CD14-positive monocyte (primary cell): ENCODE data around the gene PRKAG3. TPM values are rescaled to one million over a fixed set of nuclear protein-coding genes. Genes with fewer than 3 reads are reported as not detected.

Experiments
- DNase-seq, 3 donors: peaks; one replicate each; pipeline ENCODE4 v3.0.0-alpha.2; 2011 to 2022
- H2AFZ ChIP-seq: 2 replicates; pipeline ENCODE4 v1.6.0; 2012; ENCODE audit warnings: mild to moderate bottlenecking, low read depth, low read length, inconsistent platforms; ENCODE audit not compliant: insufficient read depth, poor library complexity, severe bottlenecking
- H3K27ac ChIP-seq, 2 donors: 1 replicate in 1 of 2; 2 replicates in 1 of 2; pipeline ENCODE4 v1.5.1; 2012 to 2013; ENCODE audit warnings: low read length in 2 of 2, control low read depth in 1 of 2, inconsistent platforms in 1 of 2, low read depth in 1 of 2, mild to moderate bottlenecking in 1 of 2
- H3K27me3 ChIP-seq, 2 donors: one replicate each; pipeline versions ENCODE4 v1.6.0 to v1.6.1; 2011 to 2013; ENCODE audit warnings: low read length in 2 of 2; ENCODE audit not compliant: control insufficient read depth in 2 of 2, insufficient read depth in 2 of 2
- H3K36me3 ChIP-seq, 2 donors: replicated peaks in 1 of 2; 1 replicate in 1 of 2; 2 replicates in 1 of 2; pipeline versions ENCODE4 v1.5.1 to v1.6.1; 2012 to 2013; ENCODE audit warnings: low read length in 2 of 2, control low read depth in 1 of 2, inconsistent platforms in 1 of 2, mild to moderate bottlenecking in 1 of 2; ENCODE audit not compliant: insufficient read depth in 2 of 2, control insufficient read depth in 1 of 2
- H3K4me1 ChIP-seq, 2 donors: 1 replicate in 1 of 2; 2 replicates in 1 of 2; pipeline versions ENCODE4 v1.5.1 to v1.6.1; 2012 to 2013; ENCODE audit warnings: low read length in 2 of 2, control low read depth in 1 of 2, inconsistent platforms in 1 of 2, mild to moderate bottlenecking in 1 of 2, moderate library complexity in 1 of 2; ENCODE audit not compliant: insufficient read depth in 2 of 2, control insufficient read depth in 1 of 2
- H3K4me2 ChIP-seq: replicated peaks from 2 replicates; pipeline ENCODE3; 2012; ENCODE audit warnings: low read length, moderate library complexity, mild to moderate bottlenecking; ENCODE audit not compliant: poor library complexity, severe bottlenecking; ENCODE audit errors: extremely low read depth
- H3K4me3 ChIP-seq, 3 experiments: fragments of 200-600 bp in 1 of 3; sonication (generic) in 1 of 3; replicated peaks in 1 of 3; 1 replicate in 2 of 3; 2 replicates in 1 of 3; pipeline ENCODE4 v1.5.1; 2011 to 2013; ENCODE audit warnings: low read length in 3 of 3, mild to moderate bottlenecking in 3 of 3, control low read depth in 2 of 3, low read depth in 2 of 3, inconsistent platforms in 1 of 3, moderate library complexity in 1 of 3
- H3K79me2 ChIP-seq: 2 replicates; pipeline ENCODE4 v1.6.0; 2012; ENCODE audit warnings: mild to moderate bottlenecking, control low read depth, inconsistent platforms, low read length, moderate library complexity; ENCODE audit not compliant: insufficient read depth
- H3K9ac ChIP-seq: 2 replicates; pipeline ENCODE4 v1.6.0; 2017; ENCODE audit warnings: low read length, mild to moderate bottlenecking; ENCODE audit not compliant: insufficient read depth, poor library complexity, severe bottlenecking
- H3K9me3 ChIP-seq, 2 donors: replicated peaks in 1 of 2; 1 replicate in 1 of 2; 2 replicates in 1 of 2; pipeline versions ENCODE4 v1.5.1 to v1.6.1; 2012 to 2013; ENCODE audit warnings: low read length in 2 of 2, control low read depth in 1 of 2; ENCODE audit not compliant: control insufficient read depth in 1 of 2, insufficient read depth in 1 of 2
- H4K20me1 ChIP-seq: 2 replicates; pipeline ENCODE4 v1.6.0; 2012; ENCODE audit warnings: mild to moderate bottlenecking, low read length, control low read depth, moderate library complexity; ENCODE audit not compliant: insufficient read depth
- H3K27ac Mint-ChIP-seq, 7 donors: one replicate each; pipeline ENCODE4 v1.8.0; 2020; ENCODE audit warnings: mild to moderate bottlenecking in 7 of 7, mixed read lengths in 7 of 7, moderate library complexity in 6 of 7, inconsistent platforms in 2 of 7
- H3K27me3 Mint-ChIP-seq, 3 donors: one replicate each; pipeline ENCODE4 v1.8.0; 2021 to 2022; ENCODE audit warnings: low read depth in 3 of 3, mild to moderate bottlenecking in 3 of 3, mixed read lengths in 3 of 3, moderate library complexity in 3 of 3, inconsistent platforms in 1 of 3
- H3K36me3 Mint-ChIP-seq, 2 donors: one replicate each; pipeline ENCODE4 v1.8.0; 2020; ENCODE audit warnings: mixed read lengths in 2 of 2, inconsistent platforms in 1 of 2, mild to moderate bottlenecking in 1 of 2
- H3K4me1 Mint-ChIP-seq: one replicate; pipeline ENCODE4 v1.8.0; 2020; ENCODE audit warnings: mild to moderate bottlenecking, mixed read lengths
- H3K4me3 Mint-ChIP-seq, 2 donors: one replicate each; pipeline ENCODE4 v1.8.0; 2020; ENCODE audit warnings: mild to moderate bottlenecking in 2 of 2, mixed read lengths in 2 of 2, moderate library complexity in 1 of 2
- H3K9me3 Mint-ChIP-seq, 7 donors: one replicate each; pipeline ENCODE4 v1.8.0; 2020 to 2022; ENCODE audit warnings: mixed read lengths in 7 of 7, mild to moderate bottlenecking in 6 of 7, moderate library complexity in 6 of 7, inconsistent platforms in 2 of 7
- CTCF ChIP-seq: fragments of 200-600 bp; IDR thresholded peaks from one replicate; pipeline ENCODE4 v1.8.0; 2022; ENCODE audit warnings: antibody characterized with exemption, mild to moderate bottlenecking
- WGBS: methylation state at CpG from one replicate; pipeline ENCODE4 v1.1.5; 2013; ENCODE audit warnings: missing lambda C conversion rate; ENCODE audit not compliant: insufficient coverage; 5-methylcytosine and 5-hydroxymethylcytosine counted together
- intact Hi-C, 2 donors: fragments of 100-400 bp; cut with micrococcal nuclease; formaldehyde crosslinking; loops; one replicate each; pipeline versions ENCODE4 v1.15.0 to v1.15.1; 2023
- polyA plus RNA-seq, 3 donors: library from polyadenylated mRNA; depleted of rRNA in 1 of 3; unstranded in 2 of 3; stranded (reverse) in 1 of 3; fragments of 300-500 nt in 2 of 3; fragments of >200 nt in 1 of 3; fragmentation: Illumina TruSeq in 2 of 3; gene quantifications; 1 replicate in 2 of 3; 2 replicates in 1 of 3; pipeline ENCODE4 v1.2.3, GENCODE V29; 2012 to 2021

The PRKAG3 gene
- polyA plus RNA-seq, 3 donors, result not detected

- Histone ChIP-seq H4K20me1 (no peaks in the 10 kb centered on the region), H3K4me2 (peak within 1 kb of the TSS; percentile 42), H3K27ac (no peak within 1 kb of the TSS), H3K9me3 (peaks cover 0 to 36% of the 10 kb centered on the region in 2 donors), H3K79me2 (no peaks in the 10 kb centered on the region), H3K36me3 (no peaks in the 10 kb centered on the region), H3K4me3 (no peak within 1 kb of the TSS), H2AFZ (no peak within 1 kb of the TSS), H3K9ac (no peak within 1 kb of the TSS), H3K27me3 (peaks cover 68 to 95% of the 10 kb centered on the region in 2 donors), H3K4me1 (peaks cover 4 to 11% of the 10 kb centered on the region in 2 donors)
- Mint-ChIP-seq H3K9me3 (peaks cover 0 to 18% (median 8%) of the 10 kb centered on the region in 7 donors), H3K27ac (peak within 1 kb of the TSS in 2 of 7 donors; percentile 15 to 42), H3K4me1 (peaks cover 21% of the 10 kb centered on the region), H3K36me3 (peaks cover 0 to 12% of the 10 kb centered on the region in 2 donors), H3K27me3 (peaks cover 85 to 97% (median 87%) of the 10 kb centered on the region in 3 donors), H3K4me3 (peak within 1 kb of the TSS; percentile 61 to 83)
- under 1% methylated on average over 36 of the region's 58 CpGs for WGBS
- DNase-seq, result peak; percentile 16 to 61 (median 43)
- TF ChIP-seq CTCF, result no peak
- intact Hi-C loops, result no loop called here
These were observed 48.7 kb upstream of the PRKAG3 start, which contains the start of gene WNT10A for GRCh38 chr2:218880102-218880858. WNT10A (plus strand) TSS chr2:218880852; CDS start chr2:218880996, 144 bp downstream.

- H3K79me2 ChIP-seq, result no peaks in the 10 kb centered on the region
- H3K27ac Mint-ChIP-seq, result peak overlapping the region in 2 of 7 donors; percentile 15 to 42
- no peak overlapping the region for H3K27ac ChIP-seq
- H4K20me1 ChIP-seq, result no peaks in the 10 kb centered on the region
- peak overlapping the region; percentile 42 for H3K4me2 ChIP-seq
- H3K4me1 Mint-ChIP-seq, result peaks cover 21% of the 10 kb centered on the region
- no peak overlapping the region for H3K9ac ChIP-seq
- 10% methylated on average over 10 of the region's 11 CpGs for WGBS
- no peak for TF ChIP-seq CTCF
- no peaks in the 10 kb centered on the region for H3K36me3 ChIP-seq
- peaks cover 0 to 8% of the 10 kb centered on the region in 2 donors for H3K36me3 Mint-ChIP-seq
- intact Hi-C loops, result no loop called here
- peaks cover 4 to 11% of the 10 kb centered on the region in 2 donors for H3K4me1 ChIP-seq
- peaks cover 0 to 36% of the 10 kb centered on the region in 2 donors for H3K9me3 ChIP-seq
- peak overlapping the region; percentile 45 to 83 for H3K4me3 Mint-ChIP-seq
- no peak for DNase-seq
- peaks cover 0 to 17% (median 7%) of the 10 kb centered on the region in 7 donors for H3K9me3 Mint-ChIP-seq
- peaks cover 65 to 93% of the 10 kb centered on the region in 2 donors for H3K27me3 ChIP-seq
- no peak overlapping the region for H3K4me3 ChIP-seq
- H2AFZ ChIP-seq, result no peak overlapping the region
- H3K27me3 Mint-ChIP-seq, result peaks cover 84 to 96% (median 85%) of the 10 kb centered on the region in 3 donors
These were observed 48.1 kb upstream of the PRKAG3 start for GRCh38 chr2:218879776-218880101.
